PC-9 (cell line): Measurements from ENCODE around the gene LCN12.

Source experiments
- EZH2 ChIP-seq: fragments of 200-600 bp; sonication (generic); IDR thresholded peaks from 2 replicates; pipeline ENCODE4 v1.8.0; 2017; ENCODE audit warnings: antibody characterized with exemption, low read depth
- TF ChIP-seq, protein P1 (sequence below): fragments of 200-600 bp; sonication (generic); conservative IDR thresholded peaks from 2 replicates; pipeline ENCODE4 v1.6.1; 2017; ENCODE audit warnings: mixed run types, antibody characterized with exemption, mild to moderate bottlenecking, moderate library complexity

DNA sequence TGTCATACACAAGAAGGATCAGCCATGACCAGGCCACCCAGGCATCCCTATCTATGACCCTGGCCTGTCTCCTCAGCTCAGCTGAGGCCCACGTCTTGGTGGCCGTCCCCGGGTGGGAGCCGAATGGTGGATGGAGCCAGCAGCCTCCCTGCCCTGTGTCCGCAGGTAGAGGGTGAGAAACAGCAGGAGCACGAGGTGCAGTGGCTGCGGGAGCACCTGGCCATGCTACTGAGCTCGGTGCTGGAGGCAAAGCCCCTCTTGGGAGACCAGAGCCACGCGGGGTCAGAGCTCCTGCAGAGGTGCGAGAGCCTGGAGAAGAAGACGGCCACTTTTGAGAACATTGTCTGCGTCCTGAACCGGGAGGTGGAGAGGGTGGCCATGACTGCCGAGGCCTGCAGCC is 32.0 kb upstream of the LCN12 start:
- TF ChIP-seq, protein P1, sequence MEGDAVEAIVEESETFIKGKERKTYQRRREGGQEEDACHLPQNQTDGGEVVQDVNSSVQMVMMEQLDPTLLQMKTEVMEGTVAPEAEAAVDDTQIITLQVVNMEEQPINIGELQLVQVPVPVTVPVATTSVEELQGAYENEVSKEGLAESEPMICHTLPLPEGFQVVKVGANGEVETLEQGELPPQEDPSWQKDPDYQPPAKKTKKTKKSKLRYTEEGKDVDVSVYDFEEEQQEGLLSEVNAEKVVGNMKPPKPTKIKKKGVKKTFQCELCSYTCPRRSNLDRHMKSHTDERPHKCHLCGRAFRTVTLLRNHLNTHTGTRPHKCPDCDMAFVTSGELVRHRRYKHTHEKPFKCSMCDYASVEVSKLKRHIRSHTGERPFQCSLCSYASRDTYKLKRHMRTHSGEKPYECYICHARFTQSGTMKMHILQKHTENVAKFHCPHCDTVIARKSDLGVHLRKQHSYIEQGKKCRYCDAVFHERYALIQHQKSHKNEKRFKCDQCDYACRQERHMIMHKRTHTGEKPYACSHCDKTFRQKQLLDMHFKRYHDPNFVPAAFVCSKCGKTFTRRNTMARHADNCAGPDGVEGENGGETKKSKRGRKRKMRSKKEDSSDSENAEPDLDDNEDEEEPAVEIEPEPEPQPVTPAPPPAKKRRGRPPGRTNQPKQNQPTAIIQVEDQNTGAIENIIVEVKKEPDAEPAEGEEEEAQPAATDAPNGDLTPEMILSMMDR, result no peak
- no peak for TF ChIP-seq EZH2
